ENCODE results near the gene SCG3. TPM values are rescaled to one million over a fixed set of nuclear protein-coding genes. Genes with fewer than 3 reads are reported as not detected.
A peak's percentile ranks its signal among the peaks of the same experiment; 100 is the strongest.
"Not testable (repeated sequence)": the region's sequence is repeated elsewhere in the genome, so short reads cannot be mapped to it uniquely, and the experiment has no call there.

The SCG3 gene
- under 1 TPM in 1 of 4 donors, not detected in 3; 0.41 TPM for total RNA-seq

- Histone ChIP-seq H3K9me3 (no peaks in the 10 kb centered on the region), H3K27me3 (peaks cover 10 to 16% of the 10 kb centered on the region in 2 donors), H3K4me3 (no peak within 1 kb of the TSS), H3K36me3 (no peaks in the 10 kb centered on the region), H3K4me1 (no peaks in the 10 kb centered on the region), H3K27ac (no peak within 1 kb of the TSS)
- peak; percentile 51 to 60 for DNase-seq
- intact Hi-C loops (cut with DNase I; ENCODE audit: low total_unique reads), result no loop called here
- TF ChIP-seq POLR2A (IDR thresholded peaks at IDR 0.05), result no peak
- TF ChIP-seq, protein P1, sequence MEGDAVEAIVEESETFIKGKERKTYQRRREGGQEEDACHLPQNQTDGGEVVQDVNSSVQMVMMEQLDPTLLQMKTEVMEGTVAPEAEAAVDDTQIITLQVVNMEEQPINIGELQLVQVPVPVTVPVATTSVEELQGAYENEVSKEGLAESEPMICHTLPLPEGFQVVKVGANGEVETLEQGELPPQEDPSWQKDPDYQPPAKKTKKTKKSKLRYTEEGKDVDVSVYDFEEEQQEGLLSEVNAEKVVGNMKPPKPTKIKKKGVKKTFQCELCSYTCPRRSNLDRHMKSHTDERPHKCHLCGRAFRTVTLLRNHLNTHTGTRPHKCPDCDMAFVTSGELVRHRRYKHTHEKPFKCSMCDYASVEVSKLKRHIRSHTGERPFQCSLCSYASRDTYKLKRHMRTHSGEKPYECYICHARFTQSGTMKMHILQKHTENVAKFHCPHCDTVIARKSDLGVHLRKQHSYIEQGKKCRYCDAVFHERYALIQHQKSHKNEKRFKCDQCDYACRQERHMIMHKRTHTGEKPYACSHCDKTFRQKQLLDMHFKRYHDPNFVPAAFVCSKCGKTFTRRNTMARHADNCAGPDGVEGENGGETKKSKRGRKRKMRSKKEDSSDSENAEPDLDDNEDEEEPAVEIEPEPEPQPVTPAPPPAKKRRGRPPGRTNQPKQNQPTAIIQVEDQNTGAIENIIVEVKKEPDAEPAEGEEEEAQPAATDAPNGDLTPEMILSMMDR (IDR thresholded peaks at IDR 0.05), result no peak
These were observed at the start of gene SCG3 for GRCh38 chr15:51681303-51681963. Gene SCG3, plus strand, starts transcription at chr15:51681503. Its CDS starts 253 bp downstream, at chr15:51681756.

- Histone ChIP-seq H3K9me3 (no peaks in the 10 kb centered on the region), H3K27me3 (no peaks in the 10 kb centered on the region), H3K36me3 (no peaks in the 10 kb centered on the region), H3K4me3 (no peak overlapping the region), H3K27ac (no peak overlapping the region), H3K4me1 (no peaks in the 10 kb centered on the region)
- no peak for TF ChIP-seq POLR2A (IDR thresholded peaks at IDR 0.05)
- TF ChIP-seq, protein P1 (IDR thresholded peaks at IDR 0.05), result no peak
- intact Hi-C loops (cut with DNase I; ENCODE audit: low total_unique reads), result no loop called here
- DNase-seq, result no peak
These were observed 46.6 kb upstream of the SCG3 start for GRCh38 chr15:51634591-51635198.

DNA sequence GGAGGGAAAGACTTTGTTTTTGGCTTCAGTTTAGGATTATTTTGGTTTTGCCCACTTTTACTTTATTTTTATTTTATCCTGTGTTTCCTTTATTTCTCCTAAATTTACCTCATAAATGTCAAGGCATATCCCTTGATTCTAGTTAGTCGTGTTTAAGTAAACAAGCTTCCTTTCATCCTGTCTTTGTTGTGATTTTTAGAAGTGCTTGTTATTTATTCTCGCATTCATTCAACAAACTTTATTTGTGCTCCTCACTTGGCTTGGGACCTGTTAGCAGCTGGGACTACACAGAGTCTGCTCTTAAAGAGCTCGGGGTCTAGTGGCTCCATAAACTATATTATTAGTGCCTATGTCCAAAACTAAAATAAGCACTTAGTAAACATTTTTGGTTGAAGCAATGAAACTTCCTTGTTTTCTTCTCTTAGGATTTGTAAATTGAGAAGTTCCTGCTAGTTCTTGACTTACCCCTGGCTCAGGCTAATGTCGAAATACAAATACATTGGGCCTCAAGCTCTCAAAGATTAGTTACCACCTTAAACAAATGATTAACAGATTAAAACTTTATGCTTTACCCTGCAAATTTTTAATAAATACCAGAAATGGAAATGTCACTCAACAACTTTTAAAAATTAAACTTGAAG, 39.7 kb upstream of the SCG3 start:
- Histone ChIP-seq H3K36me3 (no peaks in the 10 kb centered on the region), H3K27ac (no peak overlapping the region), H3K27me3 (no peaks in the 10 kb centered on the region), H3K9me3 (no peaks in the 10 kb centered on the region), H3K4me3 (no peak overlapping the region), H3K4me1 (no peaks in the 10 kb centered on the region)
- TF ChIP-seq, protein P1 (IDR thresholded peaks at IDR 0.05), result no peak
- TF ChIP-seq POLR2A (IDR thresholded peaks at IDR 0.05), result no peak
- intact Hi-C loops (cut with DNase I; ENCODE audit: low total_unique reads), result no loop called here
- DNase-seq, result no peak

GRCh38 chr15:51642696-51643095, 38.6 kb upstream of the SCG3 start:
- no peak for TF ChIP-seq POLR2A (IDR thresholded peaks at IDR 0.05)
- TF ChIP-seq, protein P1 (IDR thresholded peaks at IDR 0.05), result no peak
- no peaks in the 10 kb centered on the region for H3K36me3 ChIP-seq
- no peak for DNase-seq
- no peaks in the 10 kb centered on the region for H3K27me3 ChIP-seq
- no peak overlapping the region for H3K27ac ChIP-seq
- H3K9me3 ChIP-seq, result no peaks in the 10 kb centered on the region
- H3K4me3 ChIP-seq, result no peak overlapping the region
- H3K4me1 ChIP-seq, result no peaks in the 10 kb centered on the region
- intact Hi-C loops (cut with DNase I; ENCODE audit: low total_unique reads), result no loop called here

DNA sequence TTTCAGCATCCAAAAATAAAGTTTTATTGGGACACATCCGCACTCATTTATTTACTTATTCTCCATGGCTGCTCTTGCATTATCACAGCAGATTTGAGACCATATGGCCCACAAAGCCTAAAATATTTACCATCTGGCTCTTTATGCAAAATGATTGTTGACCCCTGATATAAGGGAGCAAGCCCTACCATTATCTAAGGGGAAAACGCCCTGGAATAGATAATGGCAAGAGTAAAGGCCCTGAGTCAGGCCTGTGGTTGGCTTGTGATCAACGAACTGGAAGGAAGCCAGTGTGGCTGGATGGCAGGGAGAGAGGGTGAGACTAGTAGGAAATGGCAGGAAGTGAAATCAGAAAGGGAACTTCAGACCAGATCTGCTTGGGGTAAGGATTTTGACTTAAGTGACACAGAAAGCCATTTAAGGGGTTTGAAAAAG, 34.2 kb upstream of the SCG3 start:
- H3K4me1 ChIP-seq, result no peaks in the 10 kb centered on the region
- no peaks in the 10 kb centered on the region for H3K9me3 ChIP-seq
- no peak overlapping the region for H3K4me3 ChIP-seq
- no peaks in the 10 kb centered on the region for H3K36me3 ChIP-seq
- H3K27me3 ChIP-seq, result no peaks in the 10 kb centered on the region
- no peak overlapping the region for H3K27ac ChIP-seq
- no peak for DNase-seq
- intact Hi-C loops (cut with DNase I; ENCODE audit: low total_unique reads), result loop anchor here (5.0 kb wide), 1 partner anchor 130 kb away; no protein-coding TSS in a partner anchor
- TF ChIP-seq, protein P1 (IDR thresholded peaks at IDR 0.05), result no peak
- no peak for TF ChIP-seq POLR2A (IDR thresholded peaks at IDR 0.05)

DNA sequence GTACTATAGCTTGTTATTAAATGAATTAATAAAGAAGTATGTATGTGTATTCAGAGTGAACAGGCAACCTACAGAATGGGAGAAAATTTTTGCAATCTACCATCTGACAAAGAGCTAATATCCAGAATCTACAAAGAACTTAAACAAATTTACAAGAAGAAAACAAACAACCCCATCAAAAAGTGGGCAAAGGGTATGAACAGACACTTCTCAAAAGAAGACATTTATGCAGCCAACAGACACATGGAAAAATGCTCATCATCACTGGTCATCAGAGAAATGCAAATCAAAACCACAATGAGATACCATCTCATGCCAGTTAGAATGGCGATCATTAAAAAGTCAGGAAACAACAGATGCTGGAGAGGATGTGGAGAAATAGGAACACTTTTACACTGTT, 33.2 kb upstream of the SCG3 start:
- not testable (repeated sequence) for H3K4me1 ChIP-seq, H3K4me3 ChIP-seq, H3K27ac ChIP-seq, H3K27me3 ChIP-seq, H3K9me3 ChIP-seq, H3K36me3 ChIP-seq, DNase-seq
- intact Hi-C loops (cut with DNase I; ENCODE audit: low total_unique reads), result loop anchor here (5.0 kb wide), 1 partner anchor 129 kb away; no protein-coding TSS in a partner anchor

- H3K9me3 ChIP-seq, H3K27me3 ChIP-seq, H3K4me3 ChIP-seq, H3K27ac ChIP-seq, H3K36me3 ChIP-seq, H3K4me1 ChIP-seq, DNase-seq: not testable (repeated sequence)
- intact Hi-C loops (cut with DNase I; ENCODE audit: low total_unique reads), result loop anchor here (5.0 kb wide), 1 partner anchor 129 kb away; no protein-coding TSS in a partner anchor
These were observed 32.7 kb upstream of the SCG3 start for GRCh38 chr15:51648643-51649042.
